Stimulated activated CD8-positive, alpha-beta memory T cell treated with anti-CD3 and anti-CD28 coated beads, Interleukin-12 subunit alpha, Interleukin-12 subunit beta, amount 100 ng/mL, for 1 hour (primary cell): Measurements from ENCODE around the gene FBXO3.
"Not testable (repeated sequence)": the region's sequence is repeated elsewhere in the genome, so short reads cannot be mapped to it uniquely, and the experiment has no call there.

ENCODE experiments used
- DNase-seq: peaks from one replicate; pipeline ENCODE4 v3.0.0-alpha.2; 2020; ENCODE audit warnings: low read depth

The FBXO3 gene

GRCh38 chr11:33727539-33727938 lies 46.8 kb downstream of the FBXO3 start:
- not testable (repeated sequence) for DNase-seq

DNA sequence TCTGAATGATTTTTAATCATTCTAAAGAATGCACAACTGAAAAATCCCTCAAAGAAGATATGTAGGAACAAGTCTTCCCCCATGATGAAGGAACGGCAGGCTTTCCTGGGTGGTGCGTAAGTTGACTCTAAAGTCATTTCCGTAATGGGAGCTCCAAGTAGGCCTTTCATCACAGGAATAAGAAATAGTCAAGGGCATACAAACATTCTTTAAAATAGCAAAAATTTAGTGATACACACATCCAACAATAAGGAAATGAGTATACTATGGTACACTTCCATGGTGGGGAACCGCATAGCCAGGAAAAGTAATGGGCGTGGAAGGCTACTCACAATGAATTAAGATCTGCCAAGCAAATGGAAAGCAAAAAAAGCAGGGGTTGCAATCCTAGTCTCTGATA lies 48.8 kb downstream of the FBXO3 start:
- DNase-seq: no peak

- DNase-seq: no peak
Measured at GRCh38 chr11:33724644-33725035, 49.7 kb downstream of the FBXO3 start.

DNA sequence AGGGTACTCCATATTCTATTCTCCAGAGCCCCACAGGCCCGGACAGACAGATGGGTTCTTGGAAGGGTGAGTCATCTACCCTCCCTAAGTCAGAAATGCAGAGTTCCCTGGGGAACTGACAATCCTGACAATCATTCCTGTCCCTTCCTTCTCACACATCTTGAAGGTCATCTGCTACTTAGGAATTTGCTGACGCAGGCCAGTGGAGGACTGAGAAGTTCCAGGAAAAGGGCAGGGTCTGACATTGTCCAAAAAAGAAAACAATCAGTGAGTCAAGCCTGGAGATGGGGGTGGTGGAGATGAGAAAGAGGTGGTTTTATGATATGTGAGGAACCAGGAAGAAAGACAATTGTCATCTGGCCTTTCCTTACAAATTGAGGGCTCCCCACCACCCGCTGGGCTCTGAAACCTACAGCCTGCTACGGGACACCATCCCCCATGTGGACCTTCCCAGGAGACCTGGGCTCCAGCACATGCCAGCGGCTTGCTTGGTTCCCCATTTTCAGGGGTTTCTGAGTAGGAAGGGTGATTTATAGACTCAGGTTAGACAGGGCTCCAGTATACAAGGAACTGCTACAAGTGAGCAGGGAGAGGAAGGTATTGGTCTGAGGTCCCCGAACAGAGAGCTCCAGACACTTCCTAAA lies 51.0 kb downstream of the FBXO3 start:
- no peak for DNase-seq

GRCh38 chr11:33722590-33723234 lies 51.6 kb downstream of the FBXO3 start:
- DNase-seq: no peak

GRCh38 chr11:33721984-33722383 lies 52.3 kb downstream of the FBXO3 start:
- no peak for DNase-seq

DNA sequence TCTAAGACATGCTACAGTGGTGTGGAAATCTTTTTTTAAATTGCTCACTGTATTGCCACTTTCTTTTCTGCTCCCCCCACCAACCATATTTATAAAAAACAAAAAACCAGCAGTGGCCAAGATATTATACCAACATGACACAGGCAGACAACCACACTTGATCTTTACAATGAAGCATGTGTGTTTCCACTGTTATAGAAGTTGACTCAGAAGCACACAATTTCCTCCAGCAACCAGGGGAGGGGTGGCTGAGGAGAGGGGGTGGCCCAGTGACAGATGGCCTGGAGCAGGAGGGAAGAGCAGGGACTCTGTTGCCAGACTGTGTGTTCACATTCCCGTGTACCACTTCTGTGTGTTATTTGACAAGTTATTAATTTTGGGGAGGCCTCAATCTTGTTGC lies 52.9 kb downstream of the FBXO3 start:
- DNase-seq: no peak

- no peak for DNase-seq
Measured at GRCh38 chr11:33719587-33719986, 54.7 kb downstream of the FBXO3 start.

- DNase-seq: no peak
Measured at GRCh38 chr11:33718440-33718839, 55.9 kb downstream of the FBXO3 start.

GRCh38 chr11:33716243-33716642 lies 58.1 kb downstream of the FBXO3 start:
- no peak for DNase-seq

DNA sequence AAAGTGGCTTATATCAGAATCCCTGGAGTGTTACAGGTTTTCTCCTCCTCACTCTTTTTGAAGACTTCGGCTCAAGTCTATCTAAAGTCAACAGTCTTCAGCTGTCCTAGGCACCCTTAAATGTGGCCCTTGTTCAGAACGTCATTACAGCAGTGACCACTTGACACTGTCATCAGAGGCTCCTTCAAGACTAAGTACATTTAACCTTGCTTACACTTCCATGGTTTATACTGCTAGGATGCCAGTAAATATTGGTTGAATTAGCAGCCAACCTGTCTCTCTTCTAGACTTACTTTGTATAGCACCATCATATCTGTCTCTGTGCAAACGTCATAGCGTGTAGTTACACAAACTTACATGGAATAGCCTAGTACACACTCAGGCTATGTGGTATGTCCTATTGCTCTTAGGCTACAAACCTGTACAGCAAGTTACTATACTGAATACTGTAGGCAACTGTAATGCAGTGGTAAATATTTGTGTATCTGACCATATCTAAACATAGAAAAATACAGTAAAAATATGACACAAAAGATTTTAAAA lies 60.4 kb downstream of the FBXO3 start:
- no peak for DNase-seq

DNA sequence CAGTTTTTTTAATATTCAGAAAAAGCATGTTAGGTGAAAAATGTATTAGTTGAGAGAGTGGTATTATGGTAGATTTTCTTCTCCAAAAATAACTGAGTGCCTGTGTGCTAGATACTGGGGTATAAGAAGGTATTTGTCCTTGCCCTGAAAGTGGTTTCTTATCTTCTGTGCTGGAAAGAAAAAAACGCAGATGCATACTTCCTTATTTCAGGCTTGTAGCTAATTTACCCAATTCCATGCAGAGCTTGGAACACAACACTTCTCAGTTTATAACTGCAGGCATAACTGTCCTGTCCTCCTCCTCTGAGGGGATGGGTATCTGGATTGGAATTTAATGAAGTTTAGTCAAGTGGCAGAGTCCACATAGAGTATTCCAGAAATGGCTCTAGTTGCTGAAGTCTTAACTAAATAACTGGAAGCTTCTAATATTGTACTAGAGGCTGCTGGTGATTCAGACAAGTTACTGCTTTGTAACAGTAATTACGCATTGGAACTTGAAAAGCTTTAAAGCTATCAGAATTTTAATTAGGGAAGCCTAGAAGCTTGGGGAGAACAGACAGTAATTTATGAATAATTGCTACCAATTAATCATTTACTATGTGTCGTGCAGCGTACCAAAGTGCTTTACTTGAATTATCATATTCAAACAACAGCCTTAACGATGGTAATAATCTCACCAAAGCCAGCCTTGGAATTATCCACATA lies 61.0 kb downstream of the FBXO3 start:
- no peak for DNase-seq

GRCh38 chr11:33712436-33712835 lies 61.9 kb downstream of the FBXO3 start:
- DNase-seq: no peak

- no peak for DNase-seq
Measured at GRCh38 chr11:33709466-33709865, 64.9 kb downstream of the FBXO3 start.

GRCh38 chr11:33708985-33709384 lies 65.3 kb downstream of the FBXO3 start:
- no peak for DNase-seq

GRCh38 chr11:33707831-33708230 lies 66.5 kb downstream of the FBXO3 start:
- DNase-seq: not testable (repeated sequence)

- DNase-seq: no peak
Measured at GRCh38 chr11:33706966-33707365, 67.4 kb downstream of the FBXO3 start.

DNA sequence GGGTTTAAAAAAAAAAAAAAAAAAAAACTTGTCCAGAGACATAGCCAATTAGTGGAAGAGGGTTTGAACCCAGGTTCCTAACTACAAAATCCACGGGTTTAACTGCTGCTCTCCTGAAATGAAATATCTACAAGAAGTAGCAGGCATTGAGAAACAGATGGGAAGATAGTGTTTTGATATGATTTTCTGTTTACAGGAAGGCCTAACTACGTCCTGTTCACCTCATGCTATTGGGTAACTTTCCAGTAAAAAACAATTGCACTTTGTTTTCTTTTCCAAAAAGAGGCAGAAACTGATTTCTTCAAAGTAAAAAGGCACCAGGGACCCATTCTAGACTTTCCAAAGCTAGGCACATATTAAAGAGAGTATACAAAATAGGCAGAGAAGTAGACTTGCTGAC lies 67.8 kb downstream of the FBXO3 start:
- DNase-seq: no peak

- no peak for DNase-seq
Measured at GRCh38 chr11:33704240-33705002, 69.9 kb downstream of the FBXO3 start.

- no peak for DNase-seq
Measured at GRCh38 chr11:33703788-33704187, 70.5 kb downstream of the FBXO3 start.

DNA sequence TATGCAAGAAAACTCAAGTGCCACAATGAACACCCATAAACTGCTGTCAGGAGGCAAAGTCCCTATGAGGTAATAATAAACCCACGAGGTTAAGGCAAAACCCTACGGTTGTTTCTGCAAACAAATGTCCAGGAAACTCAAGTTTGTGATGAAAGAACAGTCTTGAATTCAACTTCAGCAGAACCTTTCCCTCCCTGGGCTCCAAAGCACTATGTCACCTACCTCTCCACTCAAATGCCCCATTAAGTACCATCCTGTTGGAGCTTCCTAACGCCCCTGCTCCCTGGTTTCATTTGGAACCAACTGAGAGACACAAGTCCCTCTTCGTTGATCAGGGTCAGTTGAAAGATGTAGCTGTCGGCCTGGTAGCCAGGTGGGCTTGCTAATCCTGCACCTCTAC lies 71.1 kb downstream of the FBXO3 start:
- DNase-seq: no peak
